ENCODE data around the gene GGACT.

GGACT gene

DNA sequence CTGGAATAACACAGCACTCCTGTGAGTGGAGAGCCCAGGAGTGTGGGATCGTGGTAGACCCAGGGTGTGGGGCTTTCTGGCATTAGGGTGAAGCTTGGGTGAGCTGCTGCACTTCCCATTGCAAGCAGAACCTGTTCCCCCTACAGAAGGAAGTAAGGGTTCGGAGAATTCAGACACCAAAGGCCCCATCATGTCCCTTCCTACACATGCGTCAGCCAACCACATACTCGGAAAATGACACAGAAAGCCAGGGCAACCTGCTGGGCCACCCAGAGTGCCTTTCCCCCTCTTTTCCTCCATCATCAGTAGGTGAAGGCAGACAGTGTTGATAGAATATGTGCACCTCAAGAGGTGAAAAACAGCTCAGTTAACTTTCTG, 42.9 kb downstream of the GGACT start:
- no peak for DNase-seq

GRCh38 chr13:100544866-100545683, 43.5 kb downstream of the GGACT start:
- no peak for DNase-seq

- no peak for DNase-seq
These were observed 44.6 kb downstream of the GGACT start for GRCh38 chr13:100543872-100544602.

DNA sequence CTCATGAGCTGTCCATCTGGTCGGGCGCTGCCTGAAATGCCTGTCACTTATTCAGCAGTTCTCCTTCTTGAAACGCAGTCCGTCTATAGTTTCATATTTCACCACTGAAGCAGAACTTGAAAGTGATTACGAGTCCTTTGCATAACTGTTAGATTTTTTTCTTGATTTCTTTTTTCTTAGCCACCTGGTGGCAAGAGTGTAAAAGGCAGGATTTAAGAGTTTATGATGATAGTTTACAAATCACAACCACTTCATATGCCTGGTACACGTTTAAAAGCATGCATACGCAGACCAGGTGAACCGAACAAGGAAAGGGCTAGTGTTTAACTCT, 45.8 kb downstream of the GGACT start:
- peak in 1 of 2 experiments; percentile 56 for DNase-seq

DNA sequence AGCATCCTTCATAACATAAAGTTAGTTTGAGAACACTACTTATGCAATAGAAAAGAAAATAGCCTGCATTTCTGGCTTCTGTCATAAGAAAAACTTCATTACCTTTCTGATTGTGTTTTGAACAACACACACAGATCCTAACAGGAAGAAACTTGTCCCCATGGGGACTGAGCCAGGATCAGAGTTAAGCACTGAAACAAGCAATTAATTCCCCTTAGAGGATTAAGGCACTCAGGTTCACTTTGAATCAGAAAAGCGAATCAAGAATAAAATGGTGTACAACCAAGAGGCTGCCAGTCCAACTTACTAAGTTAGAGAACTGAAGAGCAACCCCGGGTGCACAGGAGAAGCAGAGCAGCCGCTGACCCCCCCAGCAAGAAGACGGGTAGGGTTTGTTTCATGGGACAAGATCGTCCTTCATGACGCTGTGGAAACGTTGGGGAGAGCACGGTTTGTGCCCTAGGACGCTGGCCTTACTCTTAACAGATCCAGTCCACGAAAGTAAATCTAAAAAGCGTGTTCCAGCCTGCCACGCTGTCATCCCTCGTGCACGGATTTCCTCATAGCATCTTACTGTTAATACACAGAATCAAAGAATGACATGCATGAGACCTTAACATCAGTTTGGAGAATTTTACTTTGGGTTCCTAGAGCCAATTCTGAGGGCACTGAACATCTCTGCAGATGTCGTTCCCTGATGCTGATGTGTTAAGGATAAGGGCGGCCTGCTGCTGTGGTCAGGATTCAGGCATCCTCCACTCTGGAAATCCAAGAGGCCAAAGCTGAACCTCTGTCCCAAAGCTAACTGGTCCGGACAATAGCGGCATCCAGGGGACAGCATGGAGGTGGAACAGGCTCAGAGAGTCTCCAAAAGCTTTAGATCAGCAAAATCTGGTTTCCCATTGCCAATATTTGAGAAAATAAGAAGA, 46.4 kb downstream of the GGACT start:
- no peak for DNase-seq

DNA sequence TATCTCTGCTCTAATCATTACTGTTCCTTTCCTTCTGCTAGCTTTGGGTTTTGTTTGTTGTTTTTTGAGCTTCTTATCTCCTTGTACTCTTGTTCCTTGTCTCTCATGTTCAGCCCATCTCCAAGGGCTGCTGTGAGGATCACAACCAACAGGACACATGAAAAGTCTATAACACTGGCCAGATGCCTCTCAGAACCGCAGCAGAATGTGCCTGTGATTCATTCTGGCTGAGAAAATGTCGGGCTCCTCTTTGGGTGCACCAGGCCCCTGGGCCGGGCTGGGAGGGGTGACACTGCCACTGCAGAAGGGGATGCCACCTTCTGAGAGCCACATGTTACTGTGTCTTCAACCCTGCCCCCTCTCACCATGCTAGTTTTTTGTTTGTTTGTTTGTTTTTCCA, 48.0 kb downstream of the GGACT start:
- DNase-seq = no peak

DNA sequence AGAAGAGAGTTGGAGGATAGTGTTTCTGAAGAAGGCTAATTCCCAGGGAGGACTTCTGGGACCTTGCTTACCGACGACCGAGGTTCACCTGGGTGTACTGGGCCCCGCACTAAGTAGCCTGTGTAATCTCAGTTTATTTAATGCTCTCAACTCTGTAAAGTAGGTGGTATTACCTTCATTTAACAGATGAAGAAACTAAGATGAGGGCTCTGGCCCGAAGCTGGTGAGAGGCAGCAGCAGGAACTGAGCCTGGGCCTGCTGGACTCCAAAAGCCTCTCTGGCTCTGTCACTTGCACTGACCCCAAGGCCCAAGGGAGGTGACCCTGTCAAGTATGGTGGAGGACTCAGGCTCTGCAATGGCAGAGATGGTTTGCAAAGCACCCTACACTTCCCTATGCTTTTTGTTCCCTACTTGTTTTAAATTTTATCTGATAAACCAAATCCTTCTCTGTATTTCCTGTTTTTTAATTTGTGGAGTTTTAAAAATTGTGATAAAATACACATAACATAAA, 50.6 kb downstream of the GGACT start:
- no peak for DNase-seq

- no peak for DNase-seq
These were observed 51.1 kb downstream of the GGACT start for GRCh38 chr13:100537486-100537885.

GRCh38 chr13:100536643-100537180, 51.9 kb downstream of the GGACT start:
- no peak for DNase-seq

DNA sequence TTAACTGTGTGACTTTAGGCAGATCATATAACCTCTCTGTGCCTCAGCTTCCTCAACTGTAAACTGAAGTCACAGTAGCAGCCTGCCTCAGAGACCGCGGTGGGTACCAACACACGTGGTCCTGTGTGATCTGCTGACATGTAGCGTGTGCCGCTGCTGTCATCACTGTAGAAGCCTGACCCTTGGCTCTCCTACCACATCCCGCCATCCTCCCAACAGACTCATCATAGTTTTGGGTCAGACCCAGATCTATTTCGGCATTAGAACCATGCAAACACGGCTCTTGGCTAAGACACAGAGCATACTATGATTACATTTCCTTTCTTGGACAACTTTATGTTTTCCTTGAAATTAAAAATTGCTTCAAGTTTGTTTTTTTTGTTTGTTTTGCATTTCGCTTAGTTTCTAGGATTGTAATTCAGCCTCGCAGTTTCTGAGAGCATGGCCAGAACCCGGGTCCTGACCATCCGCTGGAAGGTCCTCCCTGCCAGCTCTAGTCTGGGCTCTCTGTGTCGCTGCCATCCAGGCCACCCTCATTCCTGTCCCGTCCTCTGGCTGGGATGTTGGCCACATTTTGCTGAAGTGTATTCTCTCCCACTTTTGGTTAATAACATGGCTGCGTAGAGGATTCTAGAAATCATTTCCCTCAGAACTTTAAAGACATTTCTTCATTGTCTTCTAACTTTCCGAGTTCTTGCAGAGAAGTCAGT, 53.0 kb downstream of the GGACT start:
- no peak for DNase-seq

- no peak for DNase-seq
These were observed 53.7 kb downstream of the GGACT start for GRCh38 chr13:100534911-100535310.

GRCh38 chr13:100534147-100534843, 54.3 kb downstream of the GGACT start:
- no peak for DNase-seq

- no peak for DNase-seq
These were observed 55.0 kb downstream of the GGACT start for GRCh38 chr13:100533588-100534041.

DNA sequence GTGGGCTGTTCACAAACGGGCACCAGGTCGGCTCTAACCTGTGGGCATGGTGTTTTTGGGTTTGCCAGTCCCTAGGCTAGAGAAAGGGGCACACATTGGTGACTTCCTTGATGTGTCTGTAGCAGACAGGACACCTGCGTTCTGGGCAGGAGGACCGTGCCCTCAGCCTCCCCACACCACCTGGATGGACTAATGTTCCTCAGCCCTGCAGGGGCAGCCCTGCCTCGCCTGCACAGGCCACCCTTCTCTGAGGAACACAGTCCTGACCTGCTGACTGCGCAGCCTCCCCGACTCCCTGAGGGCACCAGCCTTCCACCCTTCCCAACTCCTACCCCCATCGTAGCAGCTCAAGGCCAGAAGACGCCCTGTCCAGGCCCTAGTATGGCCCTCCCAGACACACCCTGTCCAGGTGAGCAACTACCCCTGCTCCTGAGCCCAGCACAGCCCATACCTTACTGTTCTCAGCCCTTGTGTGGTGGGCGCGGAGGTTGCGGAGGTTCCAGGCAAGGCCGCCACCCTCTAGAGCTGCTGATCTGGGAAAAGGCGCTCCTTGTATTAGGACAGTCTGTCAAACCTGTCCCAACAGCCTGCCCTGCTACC, 55.7 kb downstream of the GGACT start:
- no peak for DNase-seq

DNA sequence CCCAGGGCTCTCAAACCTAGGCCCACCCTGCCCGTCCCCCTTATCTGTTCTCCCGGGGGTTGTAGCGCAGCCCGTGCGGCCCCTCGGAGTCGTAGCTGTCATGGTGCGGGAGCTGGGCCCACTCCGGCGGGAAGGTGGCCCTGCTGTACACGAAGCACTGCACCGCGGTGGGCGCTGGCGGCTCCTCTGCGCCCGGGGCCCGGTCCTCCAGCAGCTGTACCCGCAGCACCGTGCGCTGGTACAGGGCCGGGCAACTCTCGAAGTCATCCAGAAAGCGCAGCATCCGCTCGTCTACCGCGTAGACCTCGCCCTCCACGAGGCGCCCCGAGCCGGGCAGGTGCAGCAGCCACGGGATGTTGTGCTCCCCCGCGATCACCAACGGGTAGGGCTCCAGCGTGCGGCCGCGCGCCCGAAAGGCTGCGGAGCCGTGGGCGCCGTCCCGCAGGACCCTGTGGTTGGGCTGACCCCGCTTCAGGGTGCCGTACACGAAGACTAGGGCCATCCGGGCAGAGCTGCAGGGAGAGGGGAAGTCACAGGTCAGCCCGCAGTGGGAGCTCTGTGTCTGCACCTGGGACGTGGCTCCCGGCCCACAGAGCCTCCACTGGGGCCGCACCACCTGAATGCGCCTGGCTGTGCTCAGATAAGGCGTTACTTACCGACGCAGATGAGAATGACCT, 56.4 kb downstream of the GGACT start:
- no peak for DNase-seq

- no peak for DNase-seq
These were observed 57.8 kb downstream of the GGACT start for GRCh38 chr13:100530671-100531213.

DNA sequence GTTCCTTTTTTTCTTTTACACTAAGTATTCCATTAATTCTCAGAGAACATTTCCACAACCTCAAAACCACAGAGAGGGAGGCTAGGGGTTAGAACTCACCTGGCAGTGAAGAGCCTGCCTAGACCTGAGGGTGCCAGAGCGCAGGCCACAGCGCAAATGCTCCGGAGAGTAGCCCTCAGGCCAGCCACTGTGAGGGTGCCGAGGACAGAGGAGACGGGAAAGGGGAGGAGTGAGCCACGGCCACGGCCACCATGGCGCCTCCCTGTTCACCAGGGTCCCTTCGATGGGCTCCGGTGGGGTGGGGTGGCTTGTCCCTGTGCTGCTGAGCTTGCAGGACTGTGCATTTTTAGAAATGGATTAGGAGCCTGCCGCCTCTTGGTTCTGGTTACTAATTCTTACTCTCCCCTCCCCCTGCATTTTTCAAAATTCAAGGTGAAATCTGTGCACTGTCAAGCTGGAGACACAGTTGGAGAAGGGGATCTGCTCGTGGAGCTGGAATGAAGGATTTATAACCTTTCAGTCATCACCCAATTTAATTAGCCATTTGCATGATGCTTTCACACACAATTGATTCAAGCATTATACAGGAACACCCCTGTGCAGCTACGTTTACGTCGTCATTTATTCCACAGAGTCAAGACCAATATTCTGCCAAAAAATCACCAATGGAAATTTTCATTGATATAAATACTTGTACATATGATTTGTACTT, 58.8 kb downstream of the GGACT start:
- no peak for DNase-seq

- DNase-seq = no peak
These were observed 59.8 kb downstream of the GGACT start for GRCh38 chr13:100528820-100529219.

DNA sequence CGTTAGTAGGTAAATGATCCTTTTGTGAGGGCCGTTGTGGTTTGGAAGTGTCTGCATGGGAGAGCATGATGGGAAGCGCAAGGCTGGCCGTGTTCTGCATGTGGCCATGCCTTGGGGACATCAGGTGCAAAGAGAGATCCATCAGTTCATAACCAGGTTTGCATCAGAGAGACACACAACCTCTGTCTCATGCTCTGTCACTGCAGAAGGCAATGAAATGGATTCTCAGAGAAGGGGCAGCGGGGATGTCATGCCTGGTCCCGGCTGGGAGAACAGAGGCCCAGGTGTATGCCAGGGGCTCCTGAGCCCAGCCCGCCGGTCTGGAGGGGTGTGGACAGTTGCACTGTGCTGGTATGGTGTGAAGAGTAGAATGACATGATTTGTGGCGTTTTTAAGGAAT, 60.2 kb downstream of the GGACT start:
- no peak for DNase-seq
